Measurements from ENCODE around the gene FCER1G.

The FCER1G gene

DNA sequence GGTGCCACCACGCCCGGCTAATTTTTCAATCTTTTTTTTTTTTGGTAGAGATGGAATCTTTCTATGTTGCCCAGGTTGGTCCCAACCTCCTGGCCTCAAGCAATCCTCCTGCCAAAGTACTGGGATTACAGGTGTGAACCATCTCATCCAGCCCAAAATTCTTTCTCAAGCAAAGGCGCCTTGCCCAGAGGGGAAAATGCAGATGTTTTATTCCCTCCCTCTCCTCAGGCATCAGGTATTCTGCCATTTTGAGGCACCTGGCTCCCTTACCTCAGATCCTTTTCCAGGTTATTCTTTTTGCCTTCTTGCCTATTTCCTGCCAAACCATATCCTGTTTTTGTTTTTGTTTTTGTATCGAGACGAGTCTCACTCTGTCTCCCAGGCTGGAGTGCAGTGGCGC is 26.7 kb upstream of the FCER1G start:
- no peak for DNase-seq (ENCODE audit: low read depth)

DNA sequence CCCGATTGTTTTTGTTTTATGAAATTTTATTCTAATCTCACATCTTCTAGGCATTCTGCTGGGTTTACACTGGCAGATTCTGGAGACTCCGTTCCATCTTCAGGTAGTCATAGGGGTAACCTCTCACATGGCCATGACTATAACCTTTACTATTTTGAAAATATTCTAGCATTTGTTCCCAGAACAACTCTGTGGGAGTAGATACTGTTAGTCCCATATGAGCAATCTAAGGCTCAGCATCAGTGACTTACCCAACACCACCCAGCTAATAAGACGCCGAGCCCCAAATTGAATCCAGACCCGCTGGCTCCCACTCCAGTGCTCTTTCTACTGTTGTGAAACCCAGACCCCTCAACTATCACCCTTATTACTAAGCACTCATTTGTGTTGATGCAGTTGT is 26.1 kb upstream of the FCER1G start:
- DNase-seq (ENCODE audit: low read depth) = no peak

DNA sequence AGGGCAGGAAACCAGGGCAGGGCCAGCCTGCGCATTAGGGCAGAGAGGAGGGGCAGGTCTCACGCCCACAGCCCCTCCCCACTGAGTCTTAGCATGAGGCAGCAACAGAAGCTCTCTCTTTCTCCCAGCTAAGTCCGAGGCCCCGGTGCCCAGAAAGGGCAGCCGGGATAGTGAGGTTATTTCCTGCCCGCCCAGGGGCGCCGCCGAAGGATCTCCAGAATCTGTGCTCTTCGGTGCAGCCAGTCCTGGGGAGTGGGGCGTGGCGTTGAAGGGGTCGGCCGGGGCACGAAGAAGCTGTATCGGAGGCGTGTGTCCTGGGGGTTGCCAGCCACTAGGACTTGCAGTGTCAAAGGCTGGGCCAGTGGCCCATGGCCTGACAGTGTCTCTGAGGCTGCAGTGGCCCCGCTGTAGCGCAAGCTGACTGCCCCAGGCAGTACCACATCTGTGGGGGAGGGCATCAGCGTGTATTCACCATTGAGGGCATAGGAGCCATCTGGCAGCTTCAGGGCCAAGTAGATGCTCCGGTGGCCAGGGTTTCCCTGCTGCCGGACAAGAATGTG is 24.1 kb upstream of the FCER1G start:
- DNase-seq (ENCODE audit: low read depth) = no peak

DNA sequence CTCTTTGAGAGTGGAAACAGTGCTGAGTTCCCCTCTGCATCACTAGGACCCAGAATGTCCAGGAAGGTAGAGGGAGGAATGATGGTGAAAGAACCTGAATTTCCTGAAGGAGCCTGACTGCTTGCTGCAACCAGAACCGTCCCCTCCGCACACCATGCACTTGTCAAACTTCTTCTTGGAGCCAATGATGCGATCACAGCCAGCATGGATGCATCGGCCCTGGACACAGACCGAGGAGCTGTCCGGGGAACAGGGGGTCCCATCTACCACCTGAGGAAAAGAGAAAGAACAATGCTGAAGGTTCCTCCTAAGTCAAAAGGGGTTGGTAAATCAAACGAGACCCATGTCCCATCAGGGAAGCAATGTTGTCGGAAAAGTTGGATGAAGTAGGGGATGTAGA is 23.1 kb upstream of the FCER1G start:
- DNase-seq (ENCODE audit: low read depth) = no peak

DNA sequence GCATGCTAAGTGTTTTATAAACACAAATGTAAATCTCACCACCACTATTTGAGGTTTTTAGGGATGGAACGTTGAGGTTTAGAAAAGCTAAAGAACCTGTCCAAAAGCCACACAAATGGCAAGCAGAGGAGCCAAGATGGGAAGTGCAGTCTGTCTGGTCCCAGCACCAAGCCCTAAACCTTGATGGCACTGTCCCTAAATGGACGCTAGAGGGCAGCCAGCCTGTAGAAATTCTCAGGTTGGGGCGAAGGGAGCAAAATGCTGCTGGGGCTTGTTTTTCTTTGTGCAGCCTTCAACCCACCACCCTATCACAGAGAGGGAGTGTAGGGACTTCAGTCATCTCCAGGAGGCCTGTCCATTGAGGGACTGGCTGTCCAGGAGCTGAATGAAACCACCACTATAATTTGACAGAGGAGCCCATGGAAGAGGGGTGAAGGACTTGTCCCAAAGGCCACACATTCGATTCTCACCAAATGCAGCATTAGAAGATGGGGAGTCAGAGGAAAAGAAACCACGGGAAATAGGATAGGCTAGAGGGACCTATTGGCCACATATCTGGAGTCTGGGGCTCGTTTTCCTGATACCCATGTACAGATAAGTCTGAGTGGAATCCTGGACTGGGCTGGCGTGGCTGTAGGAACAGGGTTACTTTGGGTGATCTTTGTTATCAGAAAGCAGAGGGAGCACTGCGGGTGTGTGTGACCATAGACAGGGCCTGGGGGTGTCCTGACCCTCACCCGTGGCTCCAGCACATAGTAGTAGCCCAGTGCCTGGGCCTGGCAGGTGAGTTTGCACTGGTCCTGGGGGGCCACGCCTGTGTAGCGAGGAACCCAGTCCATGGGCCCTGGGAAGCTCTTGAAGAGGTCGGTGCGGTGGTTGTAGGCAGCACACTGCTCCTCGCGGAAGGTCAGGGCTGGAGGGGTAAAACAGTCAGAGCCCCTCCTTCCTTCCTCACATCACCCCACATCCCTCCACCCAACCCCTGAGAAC is 22.3 kb upstream of the FCER1G start:
- peak; percentile 45 for DNase-seq (ENCODE audit: low read depth)

DNA sequence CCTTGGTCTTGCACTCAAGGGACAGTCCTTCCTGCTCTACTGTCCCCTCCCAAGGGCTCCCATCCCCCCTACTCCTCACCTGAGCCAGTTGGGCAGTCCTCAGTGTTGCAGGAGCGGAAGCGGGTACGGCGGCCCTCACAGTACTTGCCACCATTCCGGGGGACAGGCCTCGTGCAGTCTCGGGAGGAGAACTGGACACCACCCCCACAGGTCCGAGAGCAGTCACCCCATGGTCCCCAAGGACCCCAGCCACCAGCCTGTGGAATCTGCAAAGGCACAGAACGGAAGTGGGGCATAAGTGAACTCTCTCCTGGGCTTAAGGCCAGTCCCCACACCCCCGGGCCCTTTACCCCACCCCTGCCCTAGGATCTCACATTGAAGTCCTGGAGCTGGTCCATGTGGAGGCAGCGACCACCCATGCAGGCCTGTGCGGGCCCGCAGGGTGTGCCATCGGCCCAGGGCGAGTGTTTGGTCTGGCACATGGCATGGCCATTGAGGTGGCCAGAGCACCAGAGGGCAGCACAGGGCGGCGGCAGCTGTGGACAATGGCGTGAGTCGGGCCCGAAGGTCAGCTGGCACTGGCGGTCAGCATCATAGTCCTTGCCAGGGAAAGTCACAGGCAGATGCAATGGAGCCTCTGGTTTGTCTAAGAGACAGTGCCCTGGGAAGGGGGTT is 21.4 kb upstream of the FCER1G start:
- DNase-seq (ENCODE audit: low read depth) = no peak

DNA sequence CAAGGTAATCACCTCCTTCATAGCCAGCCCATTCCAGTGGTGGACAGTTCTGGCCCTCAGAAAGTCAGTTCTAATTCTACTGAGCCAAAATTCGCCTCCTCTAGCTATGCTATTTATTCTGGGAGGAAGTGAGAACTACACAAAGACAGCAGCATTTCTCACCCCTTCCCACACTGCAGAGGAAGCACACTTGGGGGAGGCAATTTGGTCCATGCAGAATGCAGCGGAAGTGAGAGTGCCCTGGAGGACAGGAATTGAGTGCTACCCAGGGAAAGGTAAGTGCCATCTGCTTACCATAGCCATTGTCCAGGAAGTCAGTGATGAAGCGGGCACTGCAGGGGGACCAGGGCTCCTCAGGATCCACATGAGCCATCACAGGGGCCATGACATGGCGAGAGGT is 19.9 kb upstream of the FCER1G start:
- no peak for DNase-seq (ENCODE audit: low read depth)

DNA sequence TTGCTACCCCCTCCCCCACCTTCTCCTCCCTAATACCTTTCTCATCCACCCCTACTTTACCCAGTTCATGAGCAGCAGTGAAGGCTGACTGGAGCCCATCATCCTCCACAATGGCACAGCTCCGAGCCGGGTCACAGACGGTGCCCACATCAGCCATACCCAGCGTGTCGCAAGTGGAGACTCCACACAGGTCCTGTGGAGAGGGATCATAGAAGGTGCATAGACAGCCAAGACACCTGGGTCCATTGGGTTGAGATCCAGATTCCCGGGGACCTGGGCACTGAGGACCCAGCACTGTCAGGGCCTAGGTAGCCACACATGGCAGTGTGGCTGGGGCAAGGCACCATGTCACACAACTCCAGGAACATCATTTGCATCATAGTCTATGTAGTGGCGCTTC is 19.0 kb upstream of the FCER1G start:
- no peak for DNase-seq (ENCODE audit: low read depth)

DNA sequence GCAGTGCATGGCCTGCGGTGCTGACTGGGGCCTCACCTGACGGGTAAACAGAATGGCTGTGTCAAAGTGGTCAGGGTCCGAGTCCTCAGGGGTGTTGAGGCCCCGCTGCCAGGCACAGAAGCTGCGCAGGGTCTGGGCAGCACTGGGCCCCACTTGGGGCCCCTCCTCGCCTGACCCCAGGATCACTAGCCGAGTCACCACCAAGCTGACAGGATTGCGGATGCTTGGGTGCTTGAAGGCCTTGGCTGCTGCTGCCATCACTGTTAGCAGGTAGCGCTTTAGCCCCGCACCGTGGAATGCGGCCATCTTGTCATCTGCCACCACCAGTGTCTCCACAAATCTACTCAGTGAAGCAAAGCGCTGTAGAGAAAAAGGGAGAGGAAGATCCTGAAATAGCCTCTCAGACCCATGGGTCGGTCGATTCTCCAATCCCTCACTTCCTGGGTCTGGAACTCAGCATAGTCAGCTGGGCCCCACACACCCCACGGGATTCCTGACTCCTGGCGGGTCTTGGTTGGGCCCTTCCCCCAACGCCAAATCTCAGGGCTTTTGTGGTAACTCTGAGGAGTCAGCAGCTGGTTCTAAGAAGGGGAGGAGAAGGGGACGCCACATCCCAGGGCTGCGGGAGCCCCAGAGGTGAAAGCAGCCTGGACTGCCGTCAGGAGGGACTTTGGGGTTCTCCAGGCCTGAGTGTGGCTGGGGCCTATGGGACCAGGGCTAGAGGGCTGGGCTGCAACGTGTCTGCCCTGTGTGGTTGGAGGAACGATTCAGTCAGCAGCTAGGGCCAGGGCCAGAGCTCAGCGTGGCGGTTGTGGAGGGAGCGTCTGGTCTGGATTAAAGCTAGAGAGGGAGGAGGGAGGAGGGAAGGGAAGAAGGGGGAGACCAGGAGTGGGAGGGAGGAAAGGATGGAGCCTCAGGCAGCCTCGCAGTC is 18.3 kb upstream of the FCER1G start:
- DNase-seq (ENCODE audit: low read depth) = no peak

DNA sequence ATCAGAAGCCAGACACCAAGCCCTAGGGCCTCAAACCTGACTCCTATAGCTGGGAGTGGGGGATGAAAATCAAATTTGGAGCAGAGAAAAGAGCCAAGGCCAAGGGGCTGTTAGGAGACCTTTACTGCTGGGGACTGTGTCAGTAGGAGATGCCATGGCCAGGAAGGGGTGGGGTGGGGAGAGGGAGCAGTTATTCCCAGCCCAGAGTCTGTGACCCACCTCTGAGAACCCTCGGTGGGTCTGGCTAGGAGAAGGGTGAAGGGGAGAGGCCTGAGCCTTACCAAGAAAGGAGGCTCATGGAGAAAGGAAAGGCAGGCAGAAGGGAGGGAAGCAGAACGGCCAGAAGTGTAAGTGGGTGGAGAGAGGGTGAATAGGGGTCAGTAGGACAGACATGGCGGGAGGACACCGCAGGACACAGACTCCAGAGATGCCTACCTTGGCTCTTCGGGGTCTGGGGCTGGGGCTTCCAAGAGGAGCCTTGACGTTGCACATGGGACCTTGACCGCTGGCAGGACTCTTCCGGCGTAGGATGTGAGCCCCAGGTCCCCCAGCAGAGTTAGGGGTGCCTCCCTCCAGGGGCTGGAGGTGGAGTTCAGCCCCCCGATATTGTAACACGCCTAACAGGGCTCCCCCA is 17.4 kb upstream of the FCER1G start:
- no peak for DNase-seq (ENCODE audit: low read depth)

DNA sequence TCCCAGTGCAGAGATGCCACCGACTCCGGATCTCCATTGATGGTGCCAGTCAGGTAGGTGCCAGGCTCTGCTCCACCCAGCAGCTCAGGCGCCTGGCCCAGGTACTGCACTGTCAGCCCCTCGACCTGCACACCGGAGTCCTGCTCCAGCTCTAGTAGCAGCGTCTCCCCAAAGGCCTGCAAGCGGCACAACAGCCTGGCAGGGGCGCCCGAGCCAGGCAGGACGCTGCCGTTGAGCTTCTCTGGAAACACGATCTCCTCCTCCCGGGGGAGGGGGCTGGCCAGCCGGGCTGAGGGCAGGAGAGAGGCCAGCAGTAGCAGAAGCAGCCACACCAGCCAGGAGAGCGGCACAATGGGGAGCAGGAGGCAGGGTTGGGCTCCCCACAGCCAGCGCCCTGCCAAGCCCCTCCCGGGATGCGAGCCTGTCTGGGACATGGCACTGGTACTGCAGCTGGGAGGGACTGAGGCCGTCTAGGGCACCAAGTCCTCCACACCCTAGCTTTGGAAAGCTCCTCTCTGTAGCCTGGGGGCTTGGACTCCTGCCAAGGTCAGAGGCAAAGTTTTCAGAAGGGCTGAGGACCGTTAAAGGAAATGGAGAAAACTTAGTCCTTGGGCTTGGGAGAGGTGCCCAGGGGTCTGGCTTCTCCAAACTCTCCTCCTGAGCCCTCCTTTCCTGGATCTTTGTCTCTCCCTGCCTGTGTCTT is 16.8 kb upstream of the FCER1G start:
- DNase-seq (ENCODE audit: low read depth) = no peak

DNA sequence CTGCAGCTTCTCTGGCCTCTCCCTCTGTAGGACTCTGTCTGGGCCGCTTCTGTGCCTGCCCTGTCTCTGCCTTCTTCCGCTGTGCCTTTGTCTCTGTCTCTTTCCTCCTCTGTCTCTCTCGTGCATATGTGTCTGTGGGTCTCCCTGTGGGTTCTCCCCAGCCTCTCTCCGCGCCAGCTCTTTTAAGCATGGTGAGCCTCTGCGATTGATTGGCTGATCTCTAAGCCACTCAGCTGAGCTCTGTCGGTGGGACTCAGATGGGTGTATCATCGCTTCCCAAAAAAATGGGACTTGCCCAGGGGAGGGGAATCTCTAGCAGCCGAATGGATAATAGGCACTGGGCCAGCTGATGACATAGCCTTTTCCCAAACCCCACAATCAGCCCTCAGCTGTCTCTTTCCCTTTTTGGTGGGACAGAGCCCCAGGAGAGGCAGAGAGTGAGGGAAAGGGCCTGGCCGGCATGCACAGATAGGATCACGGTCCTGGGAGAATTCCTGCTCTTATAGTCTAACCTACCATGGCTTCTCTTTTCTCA is 16.1 kb upstream of the FCER1G start, which contains the start of gene ADAMTS4:
Gene ADAMTS4 (minus strand): TSS at position 158 of the 535 bp plus-strand sequence. CDS start 427 bp downstream, outside the sequence.
- no peak for DNase-seq (ENCODE audit: low read depth)

DNA sequence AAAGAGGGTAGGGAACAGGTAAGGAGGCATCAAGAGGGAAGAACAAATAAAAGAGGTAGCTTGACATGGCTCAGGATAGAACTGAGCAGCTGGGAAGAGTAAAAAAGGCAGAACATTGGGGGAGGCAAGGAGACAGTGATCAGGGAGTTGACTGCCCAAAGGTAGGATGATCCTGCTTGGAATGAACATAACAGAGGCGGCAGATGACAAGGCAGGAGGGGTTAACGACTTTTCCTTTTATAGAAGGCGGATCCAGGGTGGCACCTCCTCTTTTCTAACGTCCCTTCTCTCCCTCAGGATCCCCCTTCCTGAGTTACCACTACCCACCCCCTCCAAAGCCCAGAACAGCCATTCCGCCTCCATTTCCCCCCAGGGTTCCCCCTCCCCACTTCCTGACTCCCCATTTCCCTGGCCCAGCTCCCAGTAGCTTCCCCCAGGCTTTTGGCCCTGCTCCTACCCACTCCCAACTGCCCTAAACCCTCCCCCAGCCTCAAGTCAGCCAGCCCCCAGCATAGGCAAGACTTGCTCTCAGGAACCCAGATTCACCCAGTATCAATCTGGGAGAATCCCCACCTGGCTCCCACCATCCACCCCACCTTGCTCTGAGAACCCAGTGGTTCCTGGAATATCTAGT is 15.5 kb upstream of the FCER1G start:
- DNase-seq (ENCODE audit: low read depth) = no peak

DNA sequence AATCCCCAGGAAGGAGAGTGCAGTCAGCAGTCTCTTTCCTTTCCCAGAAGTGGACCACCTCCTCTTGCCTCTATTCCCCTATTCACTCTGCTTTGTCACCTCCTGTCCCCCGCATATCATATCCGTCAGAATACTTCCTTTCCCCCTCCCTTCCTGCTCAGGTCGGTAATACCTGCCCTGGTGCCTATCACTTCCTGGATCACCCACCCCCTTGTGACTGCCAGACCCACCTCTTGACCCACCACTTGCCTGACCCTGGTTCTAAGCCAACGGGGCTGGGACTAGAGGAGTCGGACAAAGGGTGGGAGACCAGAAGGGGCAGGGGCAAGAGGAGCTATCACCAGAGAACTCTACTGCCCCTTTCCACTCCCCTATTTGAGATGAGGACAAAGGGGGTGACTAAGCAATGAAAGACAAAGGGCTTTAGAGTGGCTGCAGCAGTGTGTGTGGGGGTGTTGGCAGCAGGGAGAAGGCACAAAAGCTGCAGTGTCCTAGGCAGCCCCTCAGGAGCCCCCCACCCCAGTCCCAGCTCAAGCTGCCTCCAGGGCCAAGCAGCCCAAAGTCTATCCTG is 14.6 kb upstream of the FCER1G start:
- no peak for DNase-seq (ENCODE audit: low read depth)

DNA sequence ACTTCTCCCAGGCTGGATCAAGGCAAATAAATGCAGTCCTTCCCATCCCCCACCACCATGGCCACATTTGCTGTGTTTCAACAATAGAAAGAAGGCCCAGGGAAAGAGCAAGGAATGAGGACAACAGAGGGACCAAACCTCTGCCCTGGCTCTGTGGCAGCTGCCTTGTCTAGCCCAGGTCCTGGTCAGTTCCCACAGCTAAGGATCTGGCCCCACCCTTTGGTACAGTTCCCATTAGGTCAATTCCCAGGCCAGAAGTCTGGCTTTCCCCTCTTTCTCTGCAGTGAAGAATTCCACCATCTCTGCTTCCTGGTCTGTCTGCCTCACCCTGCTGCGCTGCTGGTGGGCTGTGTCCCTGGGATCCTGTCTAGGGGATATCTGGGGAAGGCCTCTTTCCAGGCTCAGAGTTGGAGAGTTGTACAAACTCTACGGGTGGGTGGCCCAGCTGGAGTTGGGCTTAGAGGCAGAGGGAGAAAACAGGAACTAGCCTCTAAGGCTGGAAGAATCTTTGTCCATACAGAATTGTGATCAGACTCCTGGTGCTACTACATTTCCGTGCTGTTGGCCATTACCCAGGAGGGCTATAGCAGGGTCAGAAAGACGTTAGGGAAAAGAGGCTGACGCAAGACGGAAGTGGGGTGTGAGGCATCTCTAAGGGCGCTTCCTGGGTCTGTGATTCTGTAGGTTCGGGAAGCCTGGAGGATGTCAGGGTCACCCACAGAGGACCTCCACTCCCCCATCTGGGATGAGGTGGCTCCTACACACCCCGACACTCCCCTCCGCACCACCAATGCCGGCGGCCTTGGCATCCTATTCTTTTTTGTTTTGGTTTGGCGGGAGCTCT is 13.9 kb upstream of the FCER1G start:
- no peak for DNase-seq (ENCODE audit: low read depth)

DNA sequence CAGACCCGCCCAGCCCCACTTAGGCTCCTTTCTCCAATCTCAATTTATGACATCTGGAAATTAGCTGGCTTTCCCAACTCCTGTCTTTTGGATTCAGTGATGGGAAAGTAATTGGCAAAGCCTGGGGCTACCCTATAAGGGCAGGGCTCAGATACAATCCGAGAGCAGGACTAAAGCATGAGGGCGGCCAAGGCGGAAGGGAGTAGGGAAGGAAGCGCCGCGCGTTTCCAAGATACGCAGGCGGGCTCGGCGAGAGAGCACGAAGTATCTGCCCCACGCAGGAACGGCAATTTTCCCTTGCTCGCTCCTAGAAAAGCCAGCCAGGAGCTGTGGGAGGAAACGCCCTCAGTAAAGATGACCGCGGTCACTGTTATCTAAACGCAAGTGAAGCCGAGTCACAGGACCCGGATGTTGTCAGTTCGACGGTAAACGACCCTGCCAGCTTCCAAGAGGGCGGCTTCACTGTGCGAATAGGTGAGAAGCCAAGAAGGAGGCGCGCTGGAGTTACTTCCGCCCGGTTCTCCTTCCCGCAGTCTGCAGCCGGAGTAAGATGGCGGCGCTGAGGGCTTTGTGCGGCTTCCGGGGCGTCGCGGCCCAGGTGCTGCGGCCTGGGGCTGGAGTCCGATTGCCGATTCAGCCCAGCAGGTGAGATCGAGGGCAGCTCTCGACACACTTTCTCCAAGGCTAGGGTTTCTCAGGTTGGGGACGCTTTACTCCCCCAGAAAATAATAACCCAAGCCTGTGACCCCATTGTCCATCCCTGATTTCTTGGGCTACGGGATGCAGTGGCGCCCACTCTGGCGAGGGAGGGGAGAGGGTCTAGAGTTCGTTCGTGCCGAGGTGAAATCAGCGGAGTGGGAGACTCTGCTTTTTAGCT is 13.0 kb upstream of the FCER1G start, which contains the start of gene NDUFS2:
Gene NDUFS2 (plus strand): TSS at position 532 of the 877 bp plus-strand sequence. CDS start 19 bp downstream, at position 551.
- DNase-seq (ENCODE audit: low read depth) = peak; percentile 92

DNA sequence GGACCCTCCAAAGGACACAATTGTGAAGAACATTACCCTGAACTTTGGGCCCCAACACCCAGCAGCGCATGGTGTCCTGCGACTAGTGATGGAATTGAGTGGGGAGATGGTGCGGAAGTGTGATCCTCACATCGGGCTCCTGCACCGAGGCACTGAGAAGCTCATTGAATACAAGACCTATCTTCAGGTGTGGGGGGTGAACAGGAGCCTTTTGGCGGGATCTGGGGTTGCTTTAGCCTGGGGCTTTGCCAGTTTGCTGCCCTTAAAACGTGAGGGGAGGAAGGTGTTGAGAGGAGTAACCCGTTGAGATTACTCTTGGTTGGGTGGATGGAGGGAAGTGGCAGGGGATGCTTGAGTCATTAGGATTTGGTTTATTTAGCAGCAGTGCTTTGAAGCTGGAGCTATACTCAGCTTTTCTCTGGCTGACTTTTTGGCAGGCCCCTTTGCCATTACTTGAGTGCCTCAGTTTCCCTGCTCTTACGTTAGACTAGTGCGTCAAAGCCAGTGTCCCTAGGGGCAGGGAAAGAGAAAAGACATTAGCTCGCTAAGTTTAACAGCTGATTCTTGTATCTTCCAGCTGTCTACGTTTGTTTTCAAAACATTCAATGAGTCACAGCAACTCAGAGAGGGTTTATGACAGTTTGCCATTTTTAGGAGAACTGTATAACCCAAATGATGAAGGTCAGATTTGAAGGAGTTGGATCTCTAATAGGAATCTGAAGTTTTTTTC is 8.5 kb upstream of the FCER1G start:
- no peak for DNase-seq (ENCODE audit: low read depth)
